HepG2 (cell line): Measurements from ENCODE around the gene CNTN4. TPM values are rescaled to one million over a fixed set of nuclear protein-coding genes. Genes with fewer than 3 reads are reported as not detected.

Experiments used
- ATAC-seq: fragments of 200-7000 bp; cut with Tn5 transposase; 3 replicates; pipeline ENCODE4 v1.9.1; 2020; ENCODE audit warnings: mild to moderate bottlenecking, moderate library complexity
- BruUV-seq: library from RNA; stranded (reverse); fragments of 400-500 nt; replicated peaks from 2 replicates; lab custom pipeline; 2021; lab: Mats Ljungman, UMichigan
- CTCF ChIA-PET: fragments of 300-600 bp; formaldehyde crosslinking; extraction: SDS; loops from one replicate; lab custom pipeline; 2021; ENCODE audit warnings: low total read pairs, inconsistent platforms, low intra/inter-chr PET ratio; lab: Yijun Ruan, JAX
- POLR2A ChIA-PET: fragments of 350-600 bp; sonication (Branson Sonifier 250); formaldehyde crosslinking; loops from one replicate; lab custom pipeline; 2020; ENCODE audit warnings: antibody characterized with exemption, inconsistent platforms; lab: Yijun Ruan, JAX
- DNase-seq: peaks from one replicate; pipeline ENCODE4 v3.0.0-alpha.2; 2015; ENCODE audit warnings: low spot score
- FAIRE-seq: peaks from 3 replicates; lab custom pipeline; 2011; peaks lifted over from hg19 to GRCh38; lab: Jason Lieb, UNC
- H2AFZ ChIP-seq: one replicate; pipeline ENCODE4 v1.6.1; 2011; ENCODE audit warnings: low read length, inconsistent platforms
- H3K27ac ChIP-seq: fragments of 300-600 bp; 3 replicates; pipeline ENCODE4 v1.8.0; 2011; ENCODE audit warnings: mixed run types, mild to moderate bottlenecking, mixed read lengths, low read length, inconsistent platforms; ENCODE audit not compliant: insufficient read depth; ENCODE audit errors: extremely low read length
- H3K27me3 ChIP-seq, 2 experiments: fragments of 200-600 bp in 1 of 2; 2 replicates in 1 of 2; 3 replicates in 1 of 2; pipeline versions ENCODE4 v1.6.0 to v1.8.0; 2011; ENCODE audit warnings: low read length in 2 of 2, mild to moderate bottlenecking in 2 of 2, moderate library complexity in 2 of 2, inconsistent platforms in 1 of 2; ENCODE audit not compliant: insufficient read depth in 2 of 2, control insufficient read depth in 1 of 2
- H3K36me3 ChIP-seq, 2 experiments: fragments of 200-600 bp in 1 of 2; replicated peaks in 1 of 2; 2 replicates in 1 of 2; 3 replicates in 1 of 2; pipeline versions ENCODE4 v1.5.1 to v1.8.0; 2011; ENCODE audit warnings: low read length in 2 of 2, inconsistent platforms in 1 of 2; ENCODE audit not compliant: insufficient read depth in 2 of 2, control insufficient read depth in 1 of 2
- H3K4me1 ChIP-seq: 2 replicates; pipeline ENCODE4 v1.5.1; 2012; ENCODE audit warnings: low read length, inconsistent platforms; ENCODE audit not compliant: insufficient read depth
- H3K4me2 ChIP-seq: 2 replicates; pipeline ENCODE4 v1.6.0; 2011; ENCODE audit warnings: low read depth, low read length, inconsistent platforms
- H3K4me3 ChIP-seq, 3 experiments: fragments of 200-600 bp in 1 of 3; sonication (generic), shearing (Covaris generic) in 1 of 3; replicated peaks in 1 of 3; 2 replicates each; pipeline ENCODE4 v1.5.1; 2011 to 2016; ENCODE audit warnings: low read length in 3 of 3, inconsistent platforms in 2 of 3, low read depth in 2 of 3, mild to moderate bottlenecking in 2 of 3, control low read depth in 1 of 3, mixed read lengths in 1 of 3; ENCODE audit not compliant: insufficient read depth in 1 of 3
- H3K79me2 ChIP-seq: one replicate; pipeline ENCODE4 v1.6.1; 2011; ENCODE audit warnings: low read length, inconsistent platforms; ENCODE audit not compliant: insufficient read depth
- H3K9ac ChIP-seq: 2 replicates; pipeline ENCODE4 v1.6.0; 2011; ENCODE audit warnings: mild to moderate bottlenecking, low read depth, low read length, inconsistent platforms; ENCODE audit not compliant: insufficient read depth
- H3K9me3 ChIP-seq: 2 replicates; pipeline ENCODE4 v1.5.1; 2012; ENCODE audit warnings: mild to moderate bottlenecking, low read length
- H4K20me1 ChIP-seq: 2 replicates; pipeline ENCODE4 v1.6.0; 2011; ENCODE audit warnings: inconsistent platforms, mild to moderate bottlenecking, low read length, moderate library complexity; ENCODE audit not compliant: insufficient read depth
- GATA4 ChIP-seq: sonication (generic); IDR thresholded peaks from 2 replicates; pipeline ENCODE4 v1.6.1; 2016; ENCODE audit warnings: antibody characterized with exemption, low read depth, borderline replicate concordance
- GRHL1 ChIP-seq: sonication (generic); formaldehyde crosslinking; conservative IDR thresholded peaks from 2 replicates; pipeline ENCODE4 v1.8.0; 2022; ENCODE audit warnings: missing genetic modification reagents
- HMG20A ChIP-seq: IDR thresholded peaks from 2 replicates; pipeline ENCODE4 v1.6.1; 2016; ENCODE audit warnings: borderline replicate concordance
- KAT7 ChIP-seq: IDR thresholded peaks from 2 replicates; pipeline ENCODE4 v1.6.1; 2018; ENCODE audit warnings: borderline replicate concordance, missing compliant biosample characterization
- MIER2 ChIP-seq: IDR thresholded peaks from 2 replicates; pipeline ENCODE4 v1.6.1; 2016; ENCODE audit warnings: missing biosample characterization, missing genetic modification reagents
- RARA ChIP-seq: IDR thresholded peaks from 2 replicates; pipeline ENCODE4 v1.6.1; 2016; ENCODE audit warnings: missing genetic modification reagents, missing compliant biosample characterization
- ZBTB14 ChIP-seq: sonication (generic); formaldehyde crosslinking; IDR thresholded peaks from 2 replicates; pipeline ENCODE4 v1.4.0; 2020; ENCODE audit warnings: missing genetic modification reagents
- ZBTB49 ChIP-seq: sonication (generic); formaldehyde crosslinking; IDR thresholded peaks from 2 replicates; pipeline ENCODE4 v1.4.0; 2020; ENCODE audit warnings: missing genetic modification reagents, borderline replicate concordance
- ZNF256 ChIP-seq: sonication (generic); formaldehyde crosslinking; conservative IDR thresholded peaks from 2 replicates; pipeline ENCODE4 v1.4.0; 2020; ENCODE audit warnings: missing genetic modification reagents
- ZNF484 ChIP-seq: sonication (generic); formaldehyde crosslinking; IDR thresholded peaks from 2 replicates; pipeline ENCODE4 v1.5.1; 2020; ENCODE audit warnings: mild to moderate bottlenecking, low read depth, missing genetic modification reagents, borderline replicate concordance
- ZNF543 ChIP-seq: sonication (generic); formaldehyde crosslinking; IDR thresholded peaks from 2 replicates; pipeline ENCODE4 v1.4.0; 2020; ENCODE audit warnings: mild to moderate bottlenecking, missing genetic modification reagents
- WGBS: methylation state at CpG from one replicate; pipeline ENCODE4 v1.1.6; 2017; ENCODE audit warnings: low lambda C conversion rate; 5-methylcytosine and 5-hydroxymethylcytosine counted together
- in situ Hi-C: cut with HindIII; loops from 2 replicates; pipeline ENCODE4 v1.10.0; 2017; ENCODE audit warnings: low pct_unique_long_range_greater_than_20kb; ENCODE audit not compliant: extremely low pct_ligation_motif_present
- intact Hi-C: fragments of 100-400 bp; cut with micrococcal nuclease; formaldehyde crosslinking; loops from one replicate; pipeline ENCODE4 v1.10.0; 2022; ENCODE audit not compliant: unreplicated experiment
- polyA plus RNA-seq, 8 experiments: library from polyadenylated mRNA; depleted of rRNA in 3 of 8; stranded (reverse) in 7 of 8; unstranded in 1 of 8; fragments of >200 nt; fragmentation: Illumina TruSeq in 4 of 8; extraction: Trizol in 4 of 8; gene quantifications; 2 replicates each; pipeline versions ENCODE4 v1.2.1 to v1.2.3, GENCODE V29; 2011 to 2016; ENCODE audit warnings: low read depth in 4 of 8, missing spikeins in 1 of 8, mixed read lengths in 1 of 8; ENCODE audit not compliant: insufficient read depth in 1 of 8
- total RNA-seq, 5 experiments: library from RNA; depleted of rRNA; stranded (reverse); fragments of >200 nt; fragmentation: Illumina TruSeq; extraction: Trizol; gene quantifications; 2 replicates each; pipeline ENCODE4 v1.2.3, GENCODE V29; 2016; ENCODE audit warnings: low read depth in 1 of 5

The CNTN4 gene
- total and polyA plus RNA-seq, 2 of the 13 experiments (the other 11 are each of a cell fraction or from before 2014, with no cell fraction given) = 0.01 to 0.13 TPM

- no peak for TF ChIP-seq ZBTB49 (CRISPR knock-in tag)
- TF ChIP-seq ZNF484 (CRISPR knock-in tag) = no peak
- TF ChIP-seq KAT7 (CRISPR knock-in tag) = no peak
- TF ChIP-seq GATA4 = no peak
- TF ChIP-seq ZNF256 = no peak
- TF ChIP-seq, all 625 proteins: peak for 0
These were observed 878.1 kb downstream of the CNTN4 start (continued) for GRCh38 chr3:2976796-2977195.

GRCh38 chr3:2978977-2979732 lies 880.5 kb downstream of the CNTN4 start:
- no peak overlapping the region for H3K4me3 ChIP-seq
- TF ChIP-seq MIER2 (CRISPR knock-in tag) (no peak), GRHL1 (CRISPR knock-in tag) (no peak), ZNF543 (CRISPR knock-in tag) (no peak), ZBTB14 (CRISPR knock-in tag) (no peak), HMG20A (CRISPR knock-in tag) (no peak), RARA (CRISPR knock-in tag) (no peak)
- H3K4me2 ChIP-seq = no peak overlapping the region
- no peaks in the 10 kb centered on the region for H3K36me3 ChIP-seq
- no peak for FAIRE-seq
- no TSS peak for BruUV-seq
- H2AFZ ChIP-seq = no peak overlapping the region
- H3K27me3 ChIP-seq = peaks cover 1 to 7% of the 10 kb centered on the region in 2 experiments; a peak in 1 of 5 replicates
- in situ Hi-C loops (no loop called here), intact Hi-C loops (no loop called here)
- ChIA-PET CTCF (no interaction called here), POLR2A (no interaction called here)
- WGBS = 15% methylated on average over 9 of the region's 9 CpGs
- no peaks in the 10 kb centered on the region for H4K20me1 ChIP-seq
- no peak overlapping the region for H3K9ac ChIP-seq
- H3K27ac ChIP-seq = no peak overlapping the region
- DNase-seq = no peak
- H3K79me2 ChIP-seq = no peaks in the 10 kb centered on the region
- ATAC-seq = no peak
- no peaks in the 10 kb centered on the region for H3K4me1 ChIP-seq
- no peaks in the 10 kb centered on the region for H3K9me3 ChIP-seq
